Left renal pelvis (tissue), 4 donors: ENCODE data around the gene POTEB2. TPM values are rescaled to one million over a fixed set of nuclear protein-coding genes. Genes with fewer than 3 reads are reported as not detected.
"Not testable (repeated sequence)": the region's sequence is repeated elsewhere in the genome, so short reads cannot be mapped to it uniquely, and the experiment has no call there.

Experiments
- DNase-seq, 4 donors: peaks; one replicate each; pipeline ENCODE4 v3.0.0-alpha.2; 2013; ENCODE audit warnings: low read depth in 4 of 4, low spot score in 3 of 4
- polyA plus RNA-seq, 4 donors: library from polyadenylated mRNA; unstranded; fragments of 120-200 nt; gene quantifications; one replicate each; pipeline ENCODE4 v1.2.1, GENCODE V29; 2013; ENCODE audit not compliant: insufficient read length in 4 of 4

Gene POTEB2
- not detected for polyA plus RNA-seq

DNA sequence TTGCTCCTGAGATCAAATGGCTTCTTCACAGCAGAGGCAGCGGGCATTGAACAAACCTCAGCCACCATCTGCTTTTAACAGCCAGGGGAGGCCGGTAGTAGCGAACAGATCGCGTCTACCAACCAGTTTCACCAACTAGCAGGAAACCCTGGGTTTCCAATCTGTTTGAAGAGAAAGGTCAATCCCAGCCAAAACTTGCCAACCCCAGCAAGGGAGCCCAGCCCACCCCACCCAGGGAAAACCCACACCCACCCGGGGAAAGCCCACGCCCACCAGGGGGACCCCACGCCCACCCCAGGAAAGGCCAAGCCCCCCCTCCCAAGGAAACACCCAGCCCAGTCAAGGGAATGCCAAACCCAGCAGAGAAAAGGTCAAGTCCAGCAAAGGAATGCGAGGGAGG is at the start of gene POTEB2:
Gene POTEB2, minus strand, starts transcription at position 101 of the 400 bp plus-strand sequence. Its CDS starts 33 bp downstream, at position 68.
- not testable (repeated sequence) for DNase-seq

GRCh38 chr15:20879916-20880315 is 13.8 kb upstream of the POTEB2 start:
- DNase-seq, result not testable (repeated sequence)

DNA sequence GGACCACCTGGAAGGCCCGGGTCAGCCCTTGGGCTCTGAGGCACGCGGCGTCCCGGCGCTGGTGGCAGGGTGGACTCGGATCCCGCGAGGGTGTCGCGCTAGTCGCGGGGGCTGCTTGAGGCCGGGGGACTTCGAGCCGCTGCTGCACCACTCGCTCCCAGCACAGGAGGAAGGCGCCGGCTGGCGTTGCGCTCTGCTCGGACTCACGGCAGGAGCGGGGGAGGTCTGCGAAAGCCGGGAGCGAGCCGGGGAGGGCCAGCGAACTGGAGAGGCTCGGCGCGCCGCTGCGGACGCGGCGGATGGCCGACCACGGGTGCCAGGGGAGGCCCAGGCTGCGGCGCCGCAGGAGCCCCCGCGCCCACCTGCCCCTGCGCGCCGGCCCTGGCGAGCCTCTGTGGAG is 12.3 kb upstream of the POTEB2 start:
- DNase-seq, result not testable (repeated sequence)

DNA sequence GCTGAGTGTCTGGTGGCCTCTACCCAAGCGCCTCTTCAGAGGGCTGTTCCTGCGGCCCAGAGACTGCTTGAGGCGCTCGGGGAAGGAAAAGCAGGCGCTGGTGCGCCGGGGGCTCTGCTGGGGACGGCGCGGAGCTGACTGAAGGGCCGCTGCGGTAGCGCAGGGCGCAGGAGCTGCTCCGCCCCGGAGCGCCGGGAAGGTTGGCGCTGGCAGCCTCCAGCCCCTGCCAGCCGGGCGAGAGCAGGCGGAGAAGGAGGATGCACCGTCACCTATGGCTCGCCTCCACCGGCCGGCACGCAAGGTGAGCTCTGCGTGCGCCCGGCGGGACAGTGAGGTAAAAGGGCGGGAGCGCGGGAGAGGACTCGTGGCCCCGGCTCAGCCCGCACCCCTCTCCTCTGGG is 11.7 kb upstream of the POTEB2 start:
- not testable (repeated sequence) for DNase-seq
